Trophoblast cell (in vitro differentiated cells and primary cell): ENCODE measurements around the gene DHRS7.

Source experiments
- DNase-seq, 2 donors: peaks; one replicate each; pipeline ENCODE4 v3.0.0-alpha.2; 2016
- H2AFZ ChIP-seq: 2 replicates; pipeline ENCODE4 v1.6.1; 2013; ENCODE audit warnings: low read length, moderate library complexity, mild to moderate bottlenecking; ENCODE audit not compliant: insufficient read depth, poor library complexity
- H2AK5ac ChIP-seq: 2 replicates; pipeline ENCODE4 v1.6.1; 2013; ENCODE audit warnings: mild to moderate bottlenecking, low read length
- H2BK120ac ChIP-seq: 2 replicates; pipeline ENCODE4 v1.6.1; 2013; ENCODE audit warnings: low read length, mild to moderate bottlenecking, moderate library complexity; ENCODE audit not compliant: insufficient read depth, poor library complexity
- H2BK12ac ChIP-seq: 2 replicates; pipeline ENCODE4 v1.6.1; 2013; ENCODE audit warnings: mild to moderate bottlenecking, low read length, moderate library complexity
- H2BK5ac ChIP-seq: 2 replicates; pipeline ENCODE4 v1.6.1; 2013; ENCODE audit warnings: low read length, low read depth, moderate library complexity, mild to moderate bottlenecking; ENCODE audit not compliant: poor library complexity
- H3K14ac ChIP-seq: 2 replicates; pipeline ENCODE4 v1.6.1; 2013; ENCODE audit warnings: mild to moderate bottlenecking, low read length
- H3K18ac ChIP-seq: 2 replicates; pipeline ENCODE4 v1.6.1; 2013; ENCODE audit warnings: mild to moderate bottlenecking, low read length
- H3K23ac ChIP-seq: 2 replicates; pipeline ENCODE4 v1.6.1; 2013; ENCODE audit warnings: low read length
- H3K27ac ChIP-seq: 2 replicates; pipeline ENCODE4 v1.5.1; 2013; ENCODE audit warnings: low read depth, mild to moderate bottlenecking, inconsistent platforms, low read length, moderate library complexity
- H3K27me3 ChIP-seq: 2 replicates; pipeline ENCODE4 v1.6.1; 2013; ENCODE audit warnings: inconsistent platforms, mild to moderate bottlenecking, low read length, moderate library complexity; ENCODE audit not compliant: insufficient read depth
- H3K36me3 ChIP-seq, 2 experiments: 1 replicate in 1 of 2; 2 replicates in 1 of 2; pipeline ENCODE4 v1.6.1; 2013; ENCODE audit warnings: low read length in 2 of 2, mild to moderate bottlenecking in 2 of 2, moderate library complexity in 1 of 2; ENCODE audit not compliant: insufficient read depth in 2 of 2, control insufficient read depth in 1 of 2
- H3K4ac ChIP-seq: 2 replicates; pipeline ENCODE4 v1.6.1; 2013; ENCODE audit warnings: low read depth, mild to moderate bottlenecking, low read length, moderate library complexity
- H3K4me1 ChIP-seq, 2 experiments: 1 replicate in 1 of 2; 2 replicates in 1 of 2; pipeline ENCODE4 v1.6.1; 2013; ENCODE audit warnings: low read length in 2 of 2, mild to moderate bottlenecking in 2 of 2, moderate library complexity in 1 of 2; ENCODE audit not compliant: insufficient read depth in 2 of 2, control insufficient read depth in 1 of 2
- H3K4me2 ChIP-seq: 2 replicates; pipeline ENCODE4 v1.6.1; 2013; ENCODE audit warnings: inconsistent platforms, mild to moderate bottlenecking, low read length, moderate library complexity
- H3K4me3 ChIP-seq: 2 replicates; pipeline ENCODE4 v1.5.1; 2013; ENCODE audit warnings: mild to moderate bottlenecking, low read depth, low read length, inconsistent platforms
- H3K79me1 ChIP-seq: one replicate; pipeline ENCODE4 v1.6.1; 2013; ENCODE audit warnings: low read length
- H3K79me2 ChIP-seq: 2 replicates; pipeline ENCODE4 v1.6.1; 2013; ENCODE audit warnings: low read length, mild to moderate bottlenecking; ENCODE audit not compliant: control insufficient read depth, insufficient read depth, poor library complexity
- H3K9ac ChIP-seq: 2 replicates; pipeline ENCODE4 v1.6.1; 2013; ENCODE audit warnings: mild to moderate bottlenecking, low read length
- H3K9me3 ChIP-seq: 2 replicates; pipeline ENCODE4 v1.6.1; 2013; ENCODE audit warnings: low read depth, mild to moderate bottlenecking, control low read depth, inconsistent platforms, low read length; ENCODE audit not compliant: insufficient read depth
- H4K12ac ChIP-seq: 2 replicates; pipeline ENCODE4 v1.6.1; 2013; ENCODE audit warnings: low read depth, mild to moderate bottlenecking, low read length, moderate library complexity
- H4K8ac ChIP-seq: 2 replicates; pipeline ENCODE4 v1.6.1; 2013; ENCODE audit warnings: low read depth, mild to moderate bottlenecking, low read length, moderate library complexity
- H4K91ac ChIP-seq: one replicate; pipeline ENCODE4 v1.6.1; 2013; ENCODE audit warnings: low read depth, mild to moderate bottlenecking, low read length, moderate library complexity
- WGBS: extraction: QIAGEN DNeasy Blood & Tissue Kit; methylation state at CpG from one replicate; pipeline ENCODE4 v1.1.7; 2013; ENCODE audit warnings: missing lambda C conversion rate; ENCODE audit not compliant: insufficient read length, insufficient coverage; ENCODE audit errors: extremely low coverage; 5-methylcytosine and 5-hydroxymethylcytosine counted together

The DHRS7 gene

DNA sequence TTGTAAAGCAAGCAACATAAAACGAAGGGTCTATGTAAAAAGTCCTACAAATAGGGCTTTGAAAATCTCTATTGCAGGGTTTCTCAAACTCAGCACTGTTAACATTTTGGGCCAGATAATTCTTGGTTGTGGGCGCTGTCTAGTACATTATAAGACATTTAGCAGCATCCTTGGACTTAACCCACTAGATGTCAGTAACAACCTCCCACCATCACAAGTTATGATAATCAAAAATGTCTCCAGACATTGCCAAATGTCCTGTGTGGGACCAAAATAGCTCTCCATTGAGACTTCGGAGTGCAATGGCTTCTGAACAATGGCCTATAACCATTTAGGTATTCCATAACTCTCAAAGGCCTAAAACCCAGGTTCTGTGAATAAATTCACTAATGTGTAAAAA is 22.9 kb upstream of the DHRS7 start:
- DNase-seq: no peak
- H2BK120ac ChIP-seq: no peak overlapping the region
- no peak overlapping the region for H3K14ac ChIP-seq
- WGBS: no CpG with 5 or more reads among the region's 3 CpGs
- no peaks in the 10 kb centered on the region for H3K79me1 ChIP-seq
- H3K36me3 ChIP-seq: no peaks in the 10 kb centered on the region
- no peak overlapping the region for H3K4ac ChIP-seq
- H3K79me2 ChIP-seq: no peaks in the 10 kb centered on the region
- no peak overlapping the region for H3K4me2 ChIP-seq
- H2BK5ac ChIP-seq: no peak overlapping the region
- no peak overlapping the region for H4K12ac ChIP-seq
- no peak overlapping the region for H2BK12ac ChIP-seq
- no peak overlapping the region for H4K91ac ChIP-seq
- H3K4me1 ChIP-seq: no peaks in the 10 kb centered on the region
- H3K27ac ChIP-seq: no peak overlapping the region
- no peak overlapping the region for H2AFZ ChIP-seq
- no peaks in the 10 kb centered on the region for H3K27me3 ChIP-seq
- H3K18ac ChIP-seq: no peak overlapping the region
- H3K23ac ChIP-seq: no peak overlapping the region
- H3K9me3 ChIP-seq: no peaks in the 10 kb centered on the region
- no peak overlapping the region for H2AK5ac ChIP-seq
- no peak overlapping the region for H3K4me3 ChIP-seq
- H3K9ac ChIP-seq: no peak overlapping the region
- H4K8ac ChIP-seq: no peak overlapping the region

DNA sequence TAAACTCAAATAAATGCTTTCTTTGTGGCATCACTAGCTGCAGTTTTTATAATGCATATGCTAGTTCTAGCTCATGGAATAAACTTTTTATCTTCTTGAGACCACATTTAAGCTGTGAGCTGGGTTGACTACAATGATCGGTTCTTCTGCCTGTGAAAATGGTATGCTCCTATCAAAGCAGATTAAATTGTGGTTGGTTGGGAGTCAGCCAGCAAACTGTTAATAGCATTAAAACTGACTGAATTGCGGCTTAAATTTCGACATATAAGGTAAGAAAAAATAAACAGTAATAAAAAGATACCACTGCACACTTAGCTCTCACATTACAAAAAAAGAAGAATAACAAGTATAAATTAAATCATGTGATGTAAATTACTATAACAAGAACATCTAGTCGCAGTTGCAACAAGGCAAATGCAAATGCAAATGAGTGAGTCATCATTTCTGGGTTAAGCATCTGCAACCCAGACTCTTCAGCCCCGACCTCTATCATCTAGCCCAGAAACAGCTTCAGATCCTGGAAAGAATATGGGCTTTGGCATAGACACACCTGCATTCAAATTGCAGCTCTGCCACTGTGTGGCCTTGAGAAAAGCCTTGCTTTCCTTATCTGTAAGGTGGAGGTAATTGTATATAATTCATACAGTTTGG is 19.8 kb upstream of the DHRS7 start:
- H3K4me2 ChIP-seq: no peak overlapping the region
- no peaks in the 10 kb centered on the region for H3K4me1 ChIP-seq
- no peaks in the 10 kb centered on the region for H3K79me2 ChIP-seq
- no peaks in the 10 kb centered on the region for H3K27me3 ChIP-seq
- H3K9me3 ChIP-seq: no peaks in the 10 kb centered on the region
- DNase-seq: no peak
- H3K4ac ChIP-seq: no peak overlapping the region
- H2AFZ ChIP-seq: no peak overlapping the region
- no peak overlapping the region for H3K27ac ChIP-seq
- H3K18ac ChIP-seq: no peak overlapping the region
- no peak overlapping the region for H4K91ac ChIP-seq
- no peak overlapping the region for H2BK5ac ChIP-seq
- no peaks in the 10 kb centered on the region for H3K36me3 ChIP-seq
- H3K23ac ChIP-seq: no peak overlapping the region
- no peak overlapping the region for H2BK120ac ChIP-seq
- no peak overlapping the region for H2AK5ac ChIP-seq
- no CpG with 5 or more reads among the region's 5 CpGs for WGBS
- H3K14ac ChIP-seq: no peak overlapping the region
- no peak overlapping the region for H3K4me3 ChIP-seq
- H4K8ac ChIP-seq: no peak overlapping the region
- H2BK12ac ChIP-seq: no peak overlapping the region
- no peaks in the 10 kb centered on the region for H3K79me1 ChIP-seq
- H3K9ac ChIP-seq: no peak overlapping the region
- H4K12ac ChIP-seq: no peak overlapping the region

DNA sequence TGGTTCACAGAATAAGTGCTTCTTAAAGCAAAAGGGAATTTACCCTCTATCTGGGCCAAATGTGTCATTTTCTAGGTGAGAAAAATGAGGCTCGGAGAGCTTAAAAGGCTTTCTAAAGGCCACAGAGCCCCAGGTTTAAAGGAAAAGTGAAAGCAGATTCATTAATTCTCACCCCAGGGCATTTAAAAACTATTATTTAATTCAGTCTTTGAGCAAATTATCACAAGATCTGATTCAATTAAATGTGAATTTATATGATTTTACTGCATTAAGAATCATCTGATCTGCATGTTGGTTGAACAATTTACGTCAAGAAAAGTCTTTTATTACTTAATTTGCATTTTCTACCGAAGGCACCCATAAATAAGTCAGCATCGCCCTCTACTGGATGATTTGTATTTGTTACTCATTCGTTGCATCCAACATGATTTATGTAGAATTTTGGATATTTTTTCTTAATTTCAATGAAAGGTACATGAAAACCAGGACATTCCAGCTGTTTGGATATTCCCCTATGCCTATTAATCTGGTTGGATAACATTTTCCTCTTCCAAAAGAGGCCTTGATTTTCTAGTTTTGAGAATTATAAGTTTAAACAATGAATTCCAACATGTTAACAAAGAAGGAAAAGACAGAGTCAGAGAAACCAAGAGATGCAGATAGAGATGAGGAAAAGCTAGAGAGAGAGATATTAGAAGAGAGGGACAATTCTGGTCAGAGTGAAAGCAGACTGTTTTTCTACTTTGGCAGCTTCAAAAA is 19.1 kb upstream of the DHRS7 start:
- no CpG with 5 or more reads among the region's 5 CpGs for WGBS
- no peaks in the 10 kb centered on the region for H3K9me3 ChIP-seq
- DNase-seq: peak; percentile 22 to 89
- no peak overlapping the region for H4K8ac ChIP-seq
- H3K4me3 ChIP-seq: no peak overlapping the region
- no peak overlapping the region for H2AK5ac ChIP-seq
- H3K4me1 ChIP-seq: no peaks in the 10 kb centered on the region
- no peak overlapping the region for H3K27ac ChIP-seq
- no peak overlapping the region for H4K91ac ChIP-seq
- no peaks in the 10 kb centered on the region for H3K79me1 ChIP-seq
- H3K14ac ChIP-seq: no peak overlapping the region
- H3K23ac ChIP-seq: no peak overlapping the region
- no peak overlapping the region for H2AFZ ChIP-seq
- H3K4me2 ChIP-seq: no peak overlapping the region
- H3K4ac ChIP-seq: no peak overlapping the region
- H3K27me3 ChIP-seq: no peaks in the 10 kb centered on the region
- no peak overlapping the region for H2BK5ac ChIP-seq
- H4K12ac ChIP-seq: no peak overlapping the region
- no peak overlapping the region for H3K18ac ChIP-seq
- no peaks in the 10 kb centered on the region for H3K36me3 ChIP-seq
- no peaks in the 10 kb centered on the region for H3K79me2 ChIP-seq
- H3K9ac ChIP-seq: no peak overlapping the region
- H2BK12ac ChIP-seq: no peak overlapping the region
- H2BK120ac ChIP-seq: no peak overlapping the region

DNA sequence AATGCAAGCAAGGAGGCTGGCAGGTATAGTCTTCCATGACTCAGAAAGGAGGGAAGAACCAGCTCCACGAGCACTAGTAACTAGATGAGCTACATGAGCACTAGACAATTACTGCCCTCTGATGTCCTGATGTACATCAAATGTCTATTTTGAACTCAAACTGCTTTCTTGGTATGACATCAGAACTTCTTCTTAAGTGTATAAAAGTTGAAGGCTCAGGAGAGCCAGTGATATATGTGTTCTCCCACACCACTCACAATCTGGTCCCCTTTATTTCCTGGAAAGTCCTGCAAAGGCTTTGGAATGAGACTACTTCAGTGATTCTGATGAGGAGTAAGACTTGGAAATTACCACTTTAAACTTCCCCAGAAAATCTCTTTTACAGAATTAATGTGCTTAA is 18.5 kb upstream of the DHRS7 start:
- WGBS: no CpG with 5 or more reads among the region's 1 CpG
- H3K14ac ChIP-seq: no peak overlapping the region
- no peaks in the 10 kb centered on the region for H3K9me3 ChIP-seq
- no peaks in the 10 kb centered on the region for H3K4me1 ChIP-seq
- H2AK5ac ChIP-seq: no peak overlapping the region
- no peak overlapping the region for H3K9ac ChIP-seq
- H3K36me3 ChIP-seq: no peaks in the 10 kb centered on the region
- H3K4me3 ChIP-seq: no peak overlapping the region
- H3K79me2 ChIP-seq: no peaks in the 10 kb centered on the region
- no peaks in the 10 kb centered on the region for H3K27me3 ChIP-seq
- H3K18ac ChIP-seq: no peak overlapping the region
- no peak overlapping the region for H2BK12ac ChIP-seq
- no peak overlapping the region for H3K4ac ChIP-seq
- no peak for DNase-seq
- no peaks in the 10 kb centered on the region for H3K79me1 ChIP-seq
- H2AFZ ChIP-seq: no peak overlapping the region
- no peak overlapping the region for H4K12ac ChIP-seq
- H4K8ac ChIP-seq: no peak overlapping the region
- H2BK120ac ChIP-seq: no peak overlapping the region
- H3K23ac ChIP-seq: no peak overlapping the region
- H4K91ac ChIP-seq: no peak overlapping the region
- H2BK5ac ChIP-seq: no peak overlapping the region
- H3K4me2 ChIP-seq: no peak overlapping the region
- H3K27ac ChIP-seq: no peak overlapping the region
